K562 (cell line): ENCODE results near the gene DEPDC4. TPM values are rescaled to one million over a fixed set of nuclear protein-coding genes. Genes with fewer than 3 reads are reported as not detected.
"Not testable (repeated sequence)": the region's sequence is repeated elsewhere in the genome, so short reads cannot be mapped to it uniquely, and the experiment has no call there.

ENCODE experiments used
- ATAC-seq: fragments of 200-7000 bp; cut with Tn5 transposase; 3 replicates; pipeline ENCODE4 v1.9.1; 2020; ENCODE audit warnings: moderate library complexity
- BruUV-seq: library from RNA; stranded (reverse); fragments of 400-500 nt; replicated peaks from 2 replicates; lab custom pipeline; 2021; lab: Mats Ljungman, UMichigan
- CTCF ChIA-PET: fragments of 300-600 bp; formaldehyde crosslinking; extraction: SDS; loops from one replicate; lab custom pipeline; 2021; ENCODE audit warnings: low intra/inter-chr PET ratio; lab: Yijun Ruan, JAX
- POLR2A ChIA-PET: fragments of 300-600, 350-650 bp; sonication (Branson Sonifier 250); formaldehyde crosslinking; extraction: SDS; loops from one replicate; lab custom pipeline; 2021; ENCODE audit warnings: antibody characterized with exemption, inconsistent platforms; lab: Yijun Ruan, JAX
- DNase-seq, 4 experiments: peaks; one replicate each; pipeline versions ENCODE4 v3.0.0 to v3.0.0-alpha.2; 2011 to 2018; ENCODE audit warnings: low spot score in 3 of 4, mixed read lengths in 3 of 4; ENCODE audit errors: extremely low read depth in 1 of 4
- FAIRE-seq: peaks from 2 replicates; lab custom pipeline; 2011; peaks lifted over from hg19 to GRCh38; lab: Jason Lieb, UNC
- H2AFZ ChIP-seq: 2 replicates; pipeline ENCODE4 v1.6.0; 2011; ENCODE audit warnings: low read depth, low read length, control low read depth, inconsistent platforms
- H3K27ac ChIP-seq: fragments of 200-600 bp; 3 replicates; pipeline ENCODE4 v1.8.0; 2011; ENCODE audit warnings: low read depth, mild to moderate bottlenecking, control low read depth, inconsistent platforms, low read length, moderate library complexity, mixed read lengths; ENCODE audit errors: extremely low read depth
- H3K27me3 ChIP-seq, 2 experiments: fragments of 300-600 bp in 1 of 2; 2 replicates in 1 of 2; 3 replicates in 1 of 2; pipeline versions ENCODE4 v1.6.0 to v1.8.0; 2011; ENCODE audit warnings: inconsistent platforms in 2 of 2, low read length in 2 of 2, mild to moderate bottlenecking in 1 of 2, mixed read lengths in 1 of 2, moderate library complexity in 1 of 2; ENCODE audit not compliant: control insufficient read depth in 2 of 2, insufficient read depth in 2 of 2
- H3K36me3 ChIP-seq: fragments of 300-600 bp; 3 replicates; pipeline ENCODE4 v1.8.0; 2011; ENCODE audit warnings: mild to moderate bottlenecking, low read length, inconsistent platforms; ENCODE audit not compliant: control insufficient read depth, insufficient read depth
- H3K4me1 ChIP-seq, 2 experiments: fragments of 200-600 bp in 1 of 2; replicated peaks in 1 of 2; 2 replicates in 1 of 2; 3 replicates in 1 of 2; pipeline versions ENCODE4 v1.5.1 to v1.8.0; 2011; ENCODE audit warnings: inconsistent platforms in 2 of 2, low read length in 2 of 2, mild to moderate bottlenecking in 1 of 2, mixed read lengths in 1 of 2, moderate library complexity in 1 of 2; ENCODE audit not compliant: control insufficient read depth in 2 of 2, insufficient read depth in 2 of 2
- H3K4me2 ChIP-seq: 2 replicates; pipeline ENCODE4 v1.6.1; 2011; ENCODE audit warnings: low read length, control low read depth, inconsistent platforms, mixed read lengths; ENCODE audit not compliant: insufficient read depth
- H3K4me3 ChIP-seq: fragments of 200-600 bp; sonication (generic), shearing (Covaris generic); 2 replicates; pipeline ENCODE4 v1.5.1; 2016; ENCODE audit warnings: control low read depth, inconsistent platforms
- H3K79me2 ChIP-seq: fragments of 200-600 bp; 3 replicates; pipeline ENCODE4 v1.8.0; 2011; ENCODE audit warnings: low read length, inconsistent platforms; ENCODE audit not compliant: control insufficient read depth, insufficient read depth
- H3K9ac ChIP-seq, 2 experiments: 2 replicates each; pipeline versions ENCODE4 v1.6.0 to v1.6.1; 2011; ENCODE audit warnings: low read depth in 2 of 2, low read length in 2 of 2, control low read depth in 1 of 2, inconsistent platforms in 1 of 2, mild to moderate bottlenecking in 1 of 2, mixed read lengths in 1 of 2; ENCODE audit not compliant: insufficient read depth in 1 of 2
- H3K9me1 ChIP-seq: one replicate; pipeline ENCODE4 v1.6.0; 2011; ENCODE audit warnings: inconsistent platforms, mild to moderate bottlenecking, low read length, moderate library complexity; ENCODE audit not compliant: control insufficient read depth, insufficient read depth
- H3K9me3 ChIP-seq: replicated peaks from 2 replicates; pipeline ENCODE4 v1.5.1; 2011; ENCODE audit warnings: low read depth, low read length, inconsistent platforms; ENCODE audit not compliant: control insufficient read depth, insufficient read depth
- H4K20me1 ChIP-seq: replicated peaks from 2 replicates; pipeline ENCODE4 v1.6.1; 2011; ENCODE audit warnings: low read length, inconsistent platforms, mixed read lengths; ENCODE audit not compliant: control insufficient read depth, insufficient read depth
- CREM ChIP-seq: IDR thresholded peaks from 2 replicates; pipeline ENCODE4 v1.6.1; 2014; ENCODE audit warnings: antibody characterized with exemption, low read depth
- NR2C1 ChIP-seq, 2 experiments: fragments of 450-650 bp; IDR thresholded peaks; 2 replicates each; pipeline ENCODE4 v1.6.1; 2017; ENCODE audit warnings: mild to moderate bottlenecking in 2 of 2, antibody characterized with exemption in 1 of 2, inconsistent platforms in 1 of 2, missing compliant biosample characterization in 1 of 2, missing genetic modification characterization in 1 of 2
- WGBS: fragments of 100-300 bp; shearing (Covaris generic); methylation state at CpG from one replicate; pipeline ENCODE4 v1.1.6; 2016; ENCODE audit warnings: low coverage, mixed read lengths; ENCODE audit not compliant: insufficient coverage; ENCODE audit errors: missing lambda C conversion rate; 5-methylcytosine and 5-hydroxymethylcytosine counted together
- in situ Hi-C: fragments of 300-500 bp; cut with MboI; formaldehyde crosslinking; loops from 4 replicates; pipeline ENCODE4 v1.15.0; 2018; ENCODE audit warnings: inconsistent platforms, mixed read lengths
- intact Hi-C: fragments of 100-400 bp; cut with micrococcal nuclease; formaldehyde crosslinking; loops from 2 replicates; pipeline ENCODE4 v1.14.2; 2022
- polyA plus RNA-seq, 8 experiments: library from polyadenylated mRNA; depleted of rRNA in 4 of 8; stranded (reverse) in 5 of 8; unstranded in 3 of 8; fragments of >200 nt; fragmentation: Nextera tagmentation in 2 of 8; fragmentation: Illumina TruSeq in 1 of 8; extraction: Ambion mirVana in 2 of 8; extraction: Trizol in 1 of 8; gene quantifications; 2 replicates each; pipeline versions ENCODE4 v1.2.1 to v1.2.3, GENCODE V29; 2011 to 2014; ENCODE audit warnings: inconsistent platforms in 1 of 8, missing spikeins in 1 of 8
- total RNA-seq, 7 experiments: library from RNA; depleted of rRNA in 6 of 7; stranded (reverse); fragments of >200 nt in 6 of 7; fragmentation: Illumina TruSeq in 2 of 7; extraction: Trizol in 2 of 7; gene quantifications; 2 replicates each; pipeline versions ENCODE4 v1.2.1 to v1.2.3, GENCODE V29; 2011 to 2021; ENCODE audit warnings: low replicate concordance in 1 of 7

Gene DEPDC4
- total and polyA plus RNA-seq, 9 of the 15 experiments (the other 6 are each of a cell fraction or from before 2014, with no cell fraction given) = 3.6 to 13.2 (median 7.4) TPM

DNA sequence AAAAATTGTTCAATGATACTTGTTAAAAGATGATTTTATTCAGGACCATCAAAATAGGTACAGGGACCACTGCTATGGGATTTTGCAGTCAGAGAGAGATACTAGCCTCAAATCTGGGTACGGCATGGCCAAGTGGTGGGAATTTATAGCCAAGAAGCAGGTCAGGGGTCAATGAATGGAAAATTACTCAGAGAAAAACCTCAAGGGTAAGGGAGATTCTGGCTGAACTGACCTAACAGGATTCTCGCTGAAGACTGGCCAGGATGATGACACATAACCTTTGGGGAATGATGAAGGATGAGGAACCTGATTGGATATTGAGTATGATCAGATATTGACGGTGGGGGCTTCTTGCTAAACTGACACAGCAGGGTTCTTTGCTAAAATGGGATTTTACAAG, 32.7 kb downstream of the DEPDC4 start:
- BruUV-seq = no TSS peak
- ChIA-PET POLR2A (interaction anchor here (0.6 to 1.6 kb wide), 3 partner anchors 11 to 184 kb away, joined by 3 to 4 read pairs (median 3); no protein-coding TSS in a partner anchor), CTCF (interaction anchor here (0.5 to 2.3 kb wide), 2 partner anchors 265 to 320 kb away, joined by 3 to 32 read pairs; no protein-coding TSS in a partner anchor)
- Histone ChIP-seq H4K20me1 (no peaks in the 10 kb centered on the region), H3K27me3 (no peaks in the 10 kb centered on the region), H3K36me3 (no peaks in the 10 kb centered on the region), H3K79me2 (no peaks in the 10 kb centered on the region), H3K4me1 (no peaks in the 10 kb centered on the region), H3K4me2 (no peak overlapping the region), H2AFZ (no peak overlapping the region), H3K4me3 (no peak overlapping the region), H3K9ac (no peak overlapping the region), H3K9me3 (no peaks in the 10 kb centered on the region), H3K27ac (no peak overlapping the region), H3K9me1 (no peaks in the 10 kb centered on the region)
- no peak for DNase-seq
- FAIRE-seq = no peak
- no peak for TF ChIP-seq NR2C1 (IDR thresholded peaks at IDR 0.05)
- TF ChIP-seq NR2C1 (tag; IDR thresholded peaks at IDR 0.05) = 0 out of 2 replicates have a peak, but pooled peaks have one; percentile 15
- no peak for TF ChIP-seq CREM
- intact Hi-C loops = loop anchor here (1.0 to 5.0 kb wide), 4 partner anchors 111 to 508 kb away; no protein-coding TSS in a partner anchor
- in situ Hi-C loops = no loop called here
- no peak for ATAC-seq
- WGBS = 5% methylated on average over 3 of the region's 3 CpGs

- H3K9me1 ChIP-seq, H3K79me2 ChIP-seq, FAIRE-seq, H3K27ac ChIP-seq, H3K27me3 ChIP-seq, BruUV-seq, H3K9me3 ChIP-seq, H4K20me1 ChIP-seq, in situ Hi-C loops, ATAC-seq, DNase-seq, H3K4me3 ChIP-seq, H3K4me2 ChIP-seq, H3K4me1 ChIP-seq, H2AFZ ChIP-seq, H3K36me3 ChIP-seq, H3K9ac ChIP-seq: not testable (repeated sequence)
- POLR2A ChIA-PET = interaction anchor here (0.9 kb wide), 1 partner anchor 33 kb away, joined by 6 read pairs; no protein-coding TSS in a partner anchor
- 47% methylated on average over 3 of the region's 3 CpGs for WGBS
- intact Hi-C loops = loop anchor here (5.0 kb wide), 1 partner anchor 510 kb away; no protein-coding TSS in a partner anchor
- CTCF ChIA-PET = interaction anchor here (0.7 kb wide), 1 partner anchor 886 kb away, joined by 4 read pairs; no protein-coding TSS in a partner anchor
Measured at GRCh38 chr12:100231873-100232272, 35.0 kb downstream of the DEPDC4 start.
